Myocyte (in vitro differentiated cells): Measurements from ENCODE around the gene TPM2. TPM values are rescaled to one million over a fixed set of nuclear protein-coding genes. Genes with fewer than 3 reads are reported as not detected.

ENCODE experiments used
- DNase-seq: peaks from one replicate; pipeline ENCODE4 v3.0.0-alpha.2; 2012; ENCODE audit warnings: low read depth
- microRNA-seq: library from miRNA; unstranded; fragments of <30 nt; microRNA quantifications from one replicate; pipeline ENCODE4, GENCODE V29; 2016
- total RNA-seq: library from RNA; depleted of rRNA; stranded (reverse); fragments of >200 nt; gene quantifications from 2 replicates; pipeline ENCODE4 v1.2.3, GENCODE V29; 2014

TPM2 gene
- total RNA-seq, 1 donor from 2014 or later, result 13,583 TPM

DNA sequence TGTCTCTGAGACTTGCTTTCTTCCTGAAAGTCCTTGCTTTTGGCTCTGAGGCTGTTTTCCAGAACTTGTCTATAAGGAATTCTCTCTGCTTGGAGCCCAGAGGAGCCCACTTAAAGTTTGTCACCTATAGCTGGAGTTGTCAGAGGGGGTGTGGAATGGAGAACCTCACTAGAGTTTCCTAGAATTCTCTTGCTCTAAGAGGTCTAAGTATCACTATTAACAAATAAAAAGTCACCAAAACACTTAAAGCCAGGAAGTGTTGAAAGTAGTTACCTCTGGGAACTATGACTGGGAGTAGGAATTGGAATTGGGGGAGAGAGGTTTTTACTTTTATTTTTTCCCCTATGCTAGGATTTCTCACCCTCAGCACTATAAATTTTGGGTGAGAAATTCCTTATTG, 54.0 kb downstream of the TPM2 start:
- no peak for DNase-seq

Small RNA genes within 50 kb of the gene (microRNA-seq; reads per million reads assigned to microRNA genes)
- gene MIR6852 (0.48 reads per million), gene MIR6853 (not detected)

Other genes starting within 250 kb of the TPM2 start
- gene RUSC2, start 199.8 kb downstream of the TPM2 start, total RNA-seq, result 39.8 and 57.0 TPM in 2 replicates
- 63.5 and 76.8 TPM in 2 replicates for gene TESK1, start 84.7 kb downstream of the TPM2 start, total RNA-seq
- gene CD72, start 71.5 kb downstream of the TPM2 start, total RNA-seq, result 2.2 TPM in 2 replicates
- gene SIT1, start 39.0 kb downstream of the TPM2 start, total RNA-seq, result not detected in 2 replicates
- gene RMRP, start 31.9 kb downstream of the TPM2 start, total RNA-seq, result 1,100 and 3,603 TPM in 2 replicates
- 9.8 and 14.0 TPM in 2 replicates for gene CCDC107, start 31.6 kb downstream of the TPM2 start, total RNA-seq
- gene ARHGEF39, start 24.7 kb downstream of the TPM2 start, total RNA-seq, result not detected in 2 replicates
- gene CA9, start 16.0 kb downstream of the TPM2 start, total RNA-seq, result 0.10 TPM in 1 of 2 replicates, not detected in the other
- gene TLN1, start 42.3 kb upstream of the TPM2 start, total RNA-seq, result 219 and 242 TPM in 2 replicates
- gene CREB3, start 42.7 kb upstream of the TPM2 start, total RNA-seq, result 69.1 and 79.9 TPM in 2 replicates
- 31.9 and 34.4 TPM in 2 replicates for gene GBA2, start 59.3 kb upstream of the TPM2 start, total RNA-seq
- 15.5 and 17.3 TPM in 2 replicates for gene RGP1, start 59.4 kb upstream of the TPM2 start, total RNA-seq
- not detected in 2 replicates for gene MSMP, start 64.4 kb upstream of the TPM2 start, total RNA-seq
- gene NPR2, start 101.7 kb upstream of the TPM2 start, total RNA-seq, result 8.2 and 17.3 TPM in 2 replicates
- 3.4 TPM in 2 replicates for gene SPAG8, start 122.3 kb upstream of the TPM2 start, total RNA-seq
- 24.4 and 30.0 TPM in 2 replicates for gene HINT2, start 125.1 kb upstream of the TPM2 start, total RNA-seq
- gene FAM221B, start 138.8 kb upstream of the TPM2 start, total RNA-seq, result not detected in 2 replicates
- 6.8 and 8.8 TPM in 2 replicates for gene TMEM8B, start 139.3 kb upstream of the TPM2 start, total RNA-seq
- not detected in 2 replicates for gene OR13J1, start 180.5 kb upstream of the TPM2 start, total RNA-seq
- 0.37 and 1.5 TPM in 2 replicates for gene HRCT1, start 216.3 kb upstream of the TPM2 start, total RNA-seq
- gene SPAAR, start 219.6 kb upstream of the TPM2 start, total RNA-seq, result not detected in 2 replicates